Spinal cord (tissue), 10 donors: Measurements from ENCODE around the gene COLQ. TPM values are rescaled to one million over a fixed set of nuclear protein-coding genes. Genes with fewer than 3 reads are reported as not detected.
A peak's percentile ranks its signal among the peaks of the same experiment; 100 is the strongest.
"Not testable (repeated sequence)": the region's sequence is repeated elsewhere in the genome, so short reads cannot be mapped to it uniquely, and the experiment has no call there.

Experiments used
- DNase-seq, 6 donors: peaks; one replicate each; pipeline versions ENCODE4 v3.0.0 to v3.0.0-alpha.2; 2013 to 2015; ENCODE audit warnings: low spot score in 6 of 6, low read depth in 4 of 6
- H3K27ac ChIP-seq: one replicate; pipeline ENCODE4 v1.5.1; 2013; ENCODE audit warnings: low read depth, low read length, control low read depth
- H3K27me3 ChIP-seq: one replicate; pipeline ENCODE4 v1.6.1; 2013; ENCODE audit warnings: low read length; ENCODE audit not compliant: control insufficient read depth, insufficient read depth
- H3K36me3 ChIP-seq: one replicate; pipeline ENCODE4 v1.6.1; 2013; ENCODE audit warnings: low read length; ENCODE audit not compliant: control insufficient read depth, insufficient read depth
- H3K4me1 ChIP-seq: one replicate; pipeline ENCODE4 v1.6.1; 2013; ENCODE audit warnings: low read length; ENCODE audit not compliant: control insufficient read depth, insufficient read depth
- H3K4me3 ChIP-seq: one replicate; pipeline ENCODE4 v1.5.1; 2013; ENCODE audit warnings: low read depth, low read length, control low read depth
- H3K9me3 ChIP-seq: one replicate; pipeline ENCODE4 v1.6.1; 2013; ENCODE audit warnings: low read length; ENCODE audit not compliant: control insufficient read depth, insufficient read depth
- WGBS: methylation state at CpG from one replicate; pipeline ENCODE4 v1.1.5; 2013; ENCODE audit warnings: missing lambda C conversion rate; ENCODE audit not compliant: insufficient coverage; 5-methylcytosine and 5-hydroxymethylcytosine counted together
- polyA plus RNA-seq, 2 donors: library from polyadenylated mRNA; unstranded; fragments of 120-200 nt; gene quantifications; one replicate each; pipeline ENCODE4 v1.2.1, GENCODE V29; 2013; ENCODE audit not compliant: insufficient read length in 2 of 2
- total RNA-seq, 2 donors: library from RNA; depleted of rRNA in 1 of 2; stranded (reverse); fragments of 120-200 nt in 1 of 2; fragments of >200 nt in 1 of 2; gene quantifications; one replicate each; pipeline versions ENCODE4 v1.2.3 to v1.2.4, GENCODE V29; 2013 to 2014
- donor health status: healthy.

COLQ gene
- total and polyA plus RNA-seq, 4 donors: 4.2 to 10.8 (median 10.6) TPM

- Histone ChIP-seq H3K9me3 (no peaks in the 10 kb centered on the region), H3K27ac (no peak overlapping the region), H3K36me3 (peaks cover 21% of the 10 kb centered on the region), H3K4me1 (peaks cover 3% of the 10 kb centered on the region), H3K4me3 (peak overlapping the region; percentile 95), H3K27me3 (no peaks in the 10 kb centered on the region)
- 0% methylated on average over 9 of the region's 11 CpGs for WGBS
- peak in 1 of 6 donors; percentile 15 for DNase-seq
Measured at GRCh38 chr3:15427981-15428380, 93.5 kb downstream of the COLQ start.

- Histone ChIP-seq H3K36me3 (peaks cover 23% of the 10 kb centered on the region), H3K9me3 (no peaks in the 10 kb centered on the region), H3K27me3 (no peaks in the 10 kb centered on the region), H3K4me3 (peak within 1 kb of the TSS; percentile 95), H3K27ac (peak within 1 kb of the TSS; percentile 84), H3K4me1 (peaks cover 3% of the 10 kb centered on the region)
- peak; percentile 63 to 95 (median 78) for DNase-seq
- under 1% methylated on average over 52 of the region's 52 CpGs for WGBS
Measured at GRCh38 chr3:15427182-15427880, 94.2 kb downstream of the COLQ start, which contains the start of the genes EAF1 and METTL6. EAF1 (plus strand) TSS chr3:15427598; CDS start chr3:15427780, 182 bp downstream. METTL6 (minus strand) TSS chr3:15427544; CDS start chr3:15426511, 1,033 bp downstream.

GRCh38 chr3:15426579-15427118, 94.9 kb downstream of the COLQ start:
- H3K4me3 ChIP-seq: peak overlapping the region; percentile 95
- DNase-seq: no peak
- H3K9me3 ChIP-seq: no peaks in the 10 kb centered on the region
- H3K27me3 ChIP-seq: no peaks in the 10 kb centered on the region
- no peak overlapping the region for H3K27ac ChIP-seq
- peaks cover 30% of the 10 kb centered on the region for H3K36me3 ChIP-seq
- 30% methylated on average over 11 of the region's 16 CpGs for WGBS
- peaks cover 3% of the 10 kb centered on the region for H3K4me1 ChIP-seq

- Histone ChIP-seq H3K4me1 (peaks cover 2% of the 10 kb centered on the region), H3K36me3 (peaks cover 31% of the 10 kb centered on the region), H3K4me3 (no peak overlapping the region), H3K9me3 (no peaks in the 10 kb centered on the region), H3K27ac (no peak overlapping the region), H3K27me3 (no peaks in the 10 kb centered on the region)
- WGBS: no CpG with 5 or more reads among the region's 4 CpGs
- no peak for DNase-seq
Measured at GRCh38 chr3:15420871-15421270, 100.6 kb downstream of the COLQ start.

- not testable (repeated sequence) for H3K9me3 ChIP-seq, H3K27ac ChIP-seq, DNase-seq, H3K4me3 ChIP-seq, H3K4me1 ChIP-seq, H3K27me3 ChIP-seq
- peaks cover 54% of the 10 kb centered on the region for H3K36me3 ChIP-seq
- 82% methylated on average over 2 of the region's 7 CpGs for WGBS
Measured at GRCh38 chr3:15410966-15411365, 110.5 kb downstream of the COLQ start.

- H3K9me3 ChIP-seq: no peaks in the 10 kb centered on the region
- no peaks in the 10 kb centered on the region for H3K27me3 ChIP-seq
- peaks cover 47% of the 10 kb centered on the region for H3K36me3 ChIP-seq
- WGBS: 100% methylated on average over 1 of the region's 2 CpGs
- no peak for DNase-seq
- H3K4me3 ChIP-seq: no peak overlapping the region
- no peak overlapping the region for H3K27ac ChIP-seq
- no peaks in the 10 kb centered on the region for H3K4me1 ChIP-seq
Measured at GRCh38 chr3:15409774-15410173, 111.7 kb downstream of the COLQ start.

GRCh38 chr3:15409239-15409638, 112.3 kb downstream of the COLQ start:
- Histone ChIP-seq H3K36me3 (peaks cover 41% of the 10 kb centered on the region), H3K4me1 (no peaks in the 10 kb centered on the region), H3K9me3 (no peaks in the 10 kb centered on the region), H3K27ac (no peak overlapping the region), H3K4me3 (no peak overlapping the region), H3K27me3 (no peaks in the 10 kb centered on the region)
- WGBS: 86% methylated on average over 1 of the region's 3 CpGs
- DNase-seq: no peak

GRCh38 chr3:15405448-15406050, 116.0 kb downstream of the COLQ start:
- Histone ChIP-seq H3K36me3 (peaks cover 17% of the 10 kb centered on the region), H3K27me3 (no peaks in the 10 kb centered on the region), H3K27ac (no peak overlapping the region), H3K9me3 (no peaks in the 10 kb centered on the region), H3K4me1 (peaks cover 3% of the 10 kb centered on the region), H3K4me3 (no peak overlapping the region)
- WGBS: no CpG with 5 or more reads among the region's 3 CpGs
- peak in 4 of 6 donors; percentile 44 to 88 (median 62) for DNase-seq

GRCh38 chr3:15404767-15405166, 116.7 kb downstream of the COLQ start:
- Histone ChIP-seq H3K9me3 (no peaks in the 10 kb centered on the region), H3K27ac (no peak overlapping the region), H3K4me3 (no peak overlapping the region), H3K36me3 (peaks cover 11% of the 10 kb centered on the region), H3K4me1 (peaks cover 3% of the 10 kb centered on the region), H3K27me3 (no peaks in the 10 kb centered on the region)
- WGBS: no CpG with 5 or more reads among the region's 1 CpG
- DNase-seq: no peak
